Measurements from ENCODE around the gene LAMA5.

- TF ChIP-seq POLR2AphosphoS5 (IDR thresholded peaks at IDR 0.05; ENCODE audit: low read depth, low read length): no peak
- TF ChIP-seq TAF1 (IDR thresholded peaks at IDR 0.05; ENCODE audit: borderline replicate concordance, low read depth, low read length): no peak
- TF ChIP-seq, protein P1, sequence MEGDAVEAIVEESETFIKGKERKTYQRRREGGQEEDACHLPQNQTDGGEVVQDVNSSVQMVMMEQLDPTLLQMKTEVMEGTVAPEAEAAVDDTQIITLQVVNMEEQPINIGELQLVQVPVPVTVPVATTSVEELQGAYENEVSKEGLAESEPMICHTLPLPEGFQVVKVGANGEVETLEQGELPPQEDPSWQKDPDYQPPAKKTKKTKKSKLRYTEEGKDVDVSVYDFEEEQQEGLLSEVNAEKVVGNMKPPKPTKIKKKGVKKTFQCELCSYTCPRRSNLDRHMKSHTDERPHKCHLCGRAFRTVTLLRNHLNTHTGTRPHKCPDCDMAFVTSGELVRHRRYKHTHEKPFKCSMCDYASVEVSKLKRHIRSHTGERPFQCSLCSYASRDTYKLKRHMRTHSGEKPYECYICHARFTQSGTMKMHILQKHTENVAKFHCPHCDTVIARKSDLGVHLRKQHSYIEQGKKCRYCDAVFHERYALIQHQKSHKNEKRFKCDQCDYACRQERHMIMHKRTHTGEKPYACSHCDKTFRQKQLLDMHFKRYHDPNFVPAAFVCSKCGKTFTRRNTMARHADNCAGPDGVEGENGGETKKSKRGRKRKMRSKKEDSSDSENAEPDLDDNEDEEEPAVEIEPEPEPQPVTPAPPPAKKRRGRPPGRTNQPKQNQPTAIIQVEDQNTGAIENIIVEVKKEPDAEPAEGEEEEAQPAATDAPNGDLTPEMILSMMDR (IDR thresholded peaks at IDR 0.05): no peak
- TF ChIP-seq IRF3 (IDR thresholded peaks at IDR 0.05; ENCODE audit: low read depth, low read length): no peak
- no peak for TF ChIP-seq FOXJ3 (CRISPR knock-in tag; IDR thresholded peaks at IDR 0.05)
- TF ChIP-seq ZBTB33 (IDR thresholded peaks at IDR 0.05; ENCODE audit: borderline replicate concordance, low read depth): no peak
- no peak for TF ChIP-seq GABPA (IDR thresholded peaks at IDR 0.05; ENCODE audit: low read depth)
- no peak for TF ChIP-seq FOSL2 (IDR thresholded peaks at IDR 0.05; ENCODE audit: borderline replicate concordance, low read depth)
- no peak for TF ChIP-seq RXRA (IDR thresholded peaks at IDR 0.05; ENCODE audit: borderline replicate concordance, low read depth)
- TF ChIP-seq RAD21 (IDR thresholded peaks at IDR 0.05; ENCODE audit: low read length): no peak
- TF ChIP-seq EZH2phosphoT487 (IDR thresholded peaks at IDR 0.05; ENCODE audit: borderline replicate concordance, low read depth): no peak
- no peak for TF ChIP-seq TEAD4 (IDR thresholded peaks at IDR 0.05; ENCODE audit: borderline replicate concordance, insufficient read depth)
- no peak for TF ChIP-seq NFIC (IDR thresholded peaks at IDR 0.05; ENCODE audit: borderline replicate concordance)
- TF ChIP-seq NRF1 (IDR thresholded peaks at IDR 0.05; ENCODE audit: low read depth, low read length): no peak
Observed at GRCh38 chr20:62413025-62413570, 46.0 kb upstream of the LAMA5 start.
